Activated CD8-positive, alpha-beta T cell treated with anti-CD3 and anti-CD28 coated beads for 36 hours (primary cell): Measurements from ENCODE around the gene TLX1. TPM values are rescaled to one million over a fixed set of nuclear protein-coding genes. Genes with fewer than 3 reads are reported as not detected.

ENCODE experiments used
- ATAC-seq: fragments of 200-7000 bp; cut with Tn5 transposase; one replicate; pipeline ENCODE4 v1.10.0; 2021; ENCODE audit warnings: mild to moderate bottlenecking, moderate library complexity
- CTCF ChIA-PET: fragments of 350-600 bp; sonication (Branson Sonifier 250); formaldehyde crosslinking; loops from one replicate; lab custom pipeline; 2021; ENCODE audit warnings: antibody characterized with exemption; lab: Charles Lee
- POLR2A ChIA-PET: fragments of 350-600 bp; sonication (Branson Sonifier 250); formaldehyde crosslinking; loops from one replicate; lab custom pipeline; 2021; ENCODE audit warnings: antibody characterized with exemption; lab: Charles Lee
- DNase-seq: peaks from one replicate; pipeline ENCODE4 v3.0.0-alpha.2; 2020
- H3K27ac Mint-ChIP-seq: one replicate; pipeline ENCODE4 v1.8.0; 2021; ENCODE audit warnings: mild to moderate bottlenecking, mixed read lengths
- H3K27me3 Mint-ChIP-seq: one replicate; pipeline ENCODE4 v1.8.0; 2021; ENCODE audit warnings: mixed read lengths
- H3K36me3 Mint-ChIP-seq: one replicate; pipeline ENCODE4 v1.8.0; 2021; ENCODE audit warnings: low read depth, mixed read lengths
- H3K4me1 Mint-ChIP-seq: one replicate; pipeline ENCODE4 v1.8.0; 2021; ENCODE audit warnings: low read depth, mixed read lengths
- H3K4me3 Mint-ChIP-seq: one replicate; pipeline ENCODE4 v1.8.0; 2021; ENCODE audit warnings: mild to moderate bottlenecking, moderate library complexity, mixed read lengths
- H3K9me3 Mint-ChIP-seq: one replicate; pipeline ENCODE4 v1.8.0; 2021; ENCODE audit warnings: mixed read lengths
- CTCF ChIP-seq: fragments of 200-600 bp; IDR thresholded peaks from one replicate; pipeline ENCODE4 v1.8.0; 2022; ENCODE audit warnings: antibody characterized with exemption, mild to moderate bottlenecking
- intact Hi-C: fragments of 100-400 bp; cut with micrococcal nuclease; formaldehyde crosslinking; loops from one replicate; pipeline ENCODE4 v1.10.0; 2022
- total RNA-seq, 2 experiments: library from RNA; stranded (reverse); gene quantifications; one replicate each; pipeline ENCODE4 v1.2.3, GENCODE V29; 2021

TLX1 gene
- total RNA-seq, 2 experiments from 2014 or later, result not detected

DNA sequence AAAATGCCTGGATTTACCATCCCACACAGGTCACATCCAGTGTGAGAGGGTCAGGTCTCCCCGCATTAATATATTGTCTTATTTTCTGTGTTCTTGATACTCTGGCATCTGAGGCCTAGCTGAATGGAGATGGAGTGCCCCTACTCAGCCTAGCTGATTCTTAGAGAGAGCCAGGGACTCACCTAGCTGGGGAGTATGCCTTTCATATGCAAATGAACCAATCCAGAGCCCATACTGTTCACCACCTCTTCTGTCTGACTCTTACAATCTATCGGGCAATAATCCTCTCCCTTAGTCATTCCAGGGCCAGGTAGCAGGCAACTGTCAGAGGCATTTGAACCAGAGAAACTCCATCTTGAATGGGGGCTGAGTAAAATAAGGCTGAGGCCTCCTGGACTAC, 51.8 kb downstream of the TLX1 start:
- Mint-ChIP-seq H3K4me1 (no peaks in the 10 kb centered on the region), H3K36me3 (no peaks in the 10 kb centered on the region), H3K9me3 (no peaks in the 10 kb centered on the region), H3K27ac (no peak overlapping the region), H3K27me3 (peaks cover 10% of the 10 kb centered on the region), H3K4me3 (no peak overlapping the region)
- ATAC-seq, result no peak
- ChIA-PET CTCF (interaction anchor here (1.2 kb wide), 1 partner anchor 86 kb away, joined by 3 read pairs; no protein-coding TSS in a partner anchor), POLR2A (no interaction called here)
- intact Hi-C loops, result no loop called here
- no peak for DNase-seq
- TF ChIP-seq CTCF, result no peak

DNA sequence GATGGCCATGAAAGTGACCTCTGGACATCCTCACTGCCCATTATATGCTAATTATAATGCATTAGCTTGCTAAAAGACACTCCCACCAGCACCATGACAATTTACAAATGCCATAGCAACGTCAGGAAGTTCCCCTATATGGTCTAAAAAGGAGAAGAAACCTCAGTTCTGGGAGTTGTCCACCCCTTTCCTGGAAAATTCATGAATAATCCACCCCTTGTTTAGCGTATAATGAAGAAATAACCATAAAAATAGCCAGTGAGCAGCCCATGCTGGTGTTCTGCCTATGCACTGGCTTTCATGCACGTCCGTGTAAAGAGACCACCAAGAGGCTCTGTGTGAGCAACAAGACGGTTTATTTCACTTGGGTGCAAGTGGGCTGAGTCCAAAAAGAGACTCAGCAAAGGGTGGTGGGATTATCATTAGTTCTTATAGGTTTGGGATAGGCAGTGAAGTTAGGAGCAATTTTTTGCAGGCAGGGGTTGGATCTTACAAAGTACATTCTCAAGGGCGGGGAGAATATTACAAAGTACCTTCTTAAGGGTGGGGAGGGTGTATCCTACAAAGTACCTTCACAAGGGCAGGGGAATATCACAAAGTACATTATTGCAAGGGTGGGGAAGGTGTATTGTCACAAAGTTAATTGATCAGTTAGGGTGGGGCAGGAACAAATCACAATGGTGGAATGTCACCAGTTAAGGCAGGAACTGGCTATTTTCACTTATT, 52.5 kb downstream of the TLX1 start:
- intact Hi-C loops, result no loop called here
- H3K27ac Mint-ChIP-seq, result no peak overlapping the region
- ATAC-seq (no peak), DNase-seq (no peak)
- ChIA-PET CTCF (no interaction called here), POLR2A (no interaction called here)
- H3K4me1 Mint-ChIP-seq, result no peaks in the 10 kb centered on the region
- no peaks in the 10 kb centered on the region for H3K9me3 Mint-ChIP-seq
- peaks cover 10% of the 10 kb centered on the region for H3K27me3 Mint-ChIP-seq
- TF ChIP-seq CTCF, result no peak
- H3K4me3 Mint-ChIP-seq, result no peak overlapping the region
- H3K36me3 Mint-ChIP-seq, result no peaks in the 10 kb centered on the region

Other genes starting within 250 kb of the TLX1 start
- gene SLF2, start 218.3 kb upstream of the TLX1 start, total RNA-seq, result 10 to 100 TPM; 29.0 to 31.9 TPM
- gene SEMA4G, start 161.8 kb upstream of the TLX1 start, total RNA-seq, result 1 to 10 TPM; 1.2 to 1.6 TPM
- 10 to 100 TPM; 46.0 to 50.9 TPM for gene MRPL43, start 143.8 kb upstream of the TLX1 start, total RNA-seq
- 10 to 100 TPM; 18.0 to 19.0 TPM for gene TWNK, start 143.8 kb upstream of the TLX1 start, total RNA-seq
- 10 to 100 TPM; 14.5 to 15.5 TPM for gene LZTS2, start 131.5 kb upstream of the TLX1 start, total RNA-seq
- gene PDZD7, start 100.2 kb upstream of the TLX1 start, total RNA-seq, result under 1 TPM; 0.25 to 0.65 TPM
- gene SFXN3, start 100.1 kb upstream of the TLX1 start, total RNA-seq, result 10 to 100 TPM; 28.8 to 29.6 TPM
- under 1 TPM; 0.72 to 0.90 TPM for gene KAZALD1, start 69.3 kb upstream of the TLX1 start, total RNA-seq
- not detected for gene LBX1, start 98.2 kb downstream of the TLX1 start, total RNA-seq
- 10 to 100 TPM; 11.6 to 14.6 TPM for gene BTRC, start 222.9 kb downstream of the TLX1 start, total RNA-seq